ENCODE measurements around the gene RFK. TPM values are rescaled to one million over a fixed set of nuclear protein-coding genes. Genes with fewer than 3 reads are reported as not detected.

RFK gene
- polyA plus RNA-seq, 1 donor from 2014 or later: 131 TPM

GRCh38 chr9:76426807-76427419 is 32.7 kb upstream of the RFK start:
- TF ChIP-seq EP300 (conservative IDR thresholded peaks at IDR 0.05; ENCODE audit: poor library complexity, severe bottlenecking): no peak
- TF ChIP-seq MXI1 (conservative IDR thresholded peaks at IDR 0.05; ENCODE audit: poor library complexity, severe bottlenecking): no peak
- TF ChIP-seq SMC3 (conservative IDR thresholded peaks at IDR 0.05; ENCODE audit: poor library complexity): no peak
- no peak for TF ChIP-seq TAF1 (IDR thresholded peaks at IDR 0.05; ENCODE audit: low read depth)
- no peak for TF ChIP-seq POLR2AphosphoS5 (IDR thresholded peaks at IDR 0.05)
- TF ChIP-seq RAD21 (conservative IDR thresholded peaks at IDR 0.05): no peak
- TF ChIP-seq, protein P1, sequence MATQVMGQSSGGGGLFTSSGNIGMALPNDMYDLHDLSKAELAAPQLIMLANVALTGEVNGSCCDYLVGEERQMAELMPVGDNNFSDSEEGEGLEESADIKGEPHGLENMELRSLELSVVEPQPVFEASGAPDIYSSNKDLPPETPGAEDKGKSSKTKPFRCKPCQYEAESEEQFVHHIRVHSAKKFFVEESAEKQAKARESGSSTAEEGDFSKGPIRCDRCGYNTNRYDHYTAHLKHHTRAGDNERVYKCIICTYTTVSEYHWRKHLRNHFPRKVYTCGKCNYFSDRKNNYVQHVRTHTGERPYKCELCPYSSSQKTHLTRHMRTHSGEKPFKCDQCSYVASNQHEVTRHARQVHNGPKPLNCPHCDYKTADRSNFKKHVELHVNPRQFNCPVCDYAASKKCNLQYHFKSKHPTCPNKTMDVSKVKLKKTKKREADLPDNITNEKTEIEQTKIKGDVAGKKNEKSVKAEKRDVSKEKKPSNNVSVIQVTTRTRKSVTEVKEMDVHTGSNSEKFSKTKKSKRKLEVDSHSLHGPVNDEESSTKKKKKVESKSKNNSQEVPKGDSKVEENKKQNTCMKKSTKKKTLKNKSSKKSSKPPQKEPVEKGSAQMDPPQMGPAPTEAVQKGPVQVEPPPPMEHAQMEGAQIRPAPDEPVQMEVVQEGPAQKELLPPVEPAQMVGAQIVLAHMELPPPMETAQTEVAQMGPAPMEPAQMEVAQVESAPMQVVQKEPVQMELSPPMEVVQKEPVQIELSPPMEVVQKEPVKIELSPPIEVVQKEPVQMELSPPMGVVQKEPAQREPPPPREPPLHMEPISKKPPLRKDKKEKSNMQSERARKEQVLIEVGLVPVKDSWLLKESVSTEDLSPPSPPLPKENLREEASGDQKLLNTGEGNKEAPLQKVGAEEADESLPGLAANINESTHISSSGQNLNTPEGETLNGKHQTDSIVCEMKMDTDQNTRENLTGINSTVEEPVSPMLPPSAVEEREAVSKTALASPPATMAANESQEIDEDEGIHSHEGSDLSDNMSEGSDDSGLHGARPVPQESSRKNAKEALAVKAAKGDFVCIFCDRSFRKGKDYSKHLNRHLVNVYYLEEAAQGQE (IDR thresholded peaks at IDR 0.05; ENCODE audit: borderline replicate concordance): no peak
- TF ChIP-seq, protein P2, sequence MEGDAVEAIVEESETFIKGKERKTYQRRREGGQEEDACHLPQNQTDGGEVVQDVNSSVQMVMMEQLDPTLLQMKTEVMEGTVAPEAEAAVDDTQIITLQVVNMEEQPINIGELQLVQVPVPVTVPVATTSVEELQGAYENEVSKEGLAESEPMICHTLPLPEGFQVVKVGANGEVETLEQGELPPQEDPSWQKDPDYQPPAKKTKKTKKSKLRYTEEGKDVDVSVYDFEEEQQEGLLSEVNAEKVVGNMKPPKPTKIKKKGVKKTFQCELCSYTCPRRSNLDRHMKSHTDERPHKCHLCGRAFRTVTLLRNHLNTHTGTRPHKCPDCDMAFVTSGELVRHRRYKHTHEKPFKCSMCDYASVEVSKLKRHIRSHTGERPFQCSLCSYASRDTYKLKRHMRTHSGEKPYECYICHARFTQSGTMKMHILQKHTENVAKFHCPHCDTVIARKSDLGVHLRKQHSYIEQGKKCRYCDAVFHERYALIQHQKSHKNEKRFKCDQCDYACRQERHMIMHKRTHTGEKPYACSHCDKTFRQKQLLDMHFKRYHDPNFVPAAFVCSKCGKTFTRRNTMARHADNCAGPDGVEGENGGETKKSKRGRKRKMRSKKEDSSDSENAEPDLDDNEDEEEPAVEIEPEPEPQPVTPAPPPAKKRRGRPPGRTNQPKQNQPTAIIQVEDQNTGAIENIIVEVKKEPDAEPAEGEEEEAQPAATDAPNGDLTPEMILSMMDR (IDR thresholded peaks at IDR 0.05; ENCODE audit: poor library complexity, severe bottlenecking): no peak
- no peak for TF ChIP-seq EZH2 (IDR thresholded peaks at IDR 0.05; ENCODE audit: borderline replicate concordance, insufficient read depth, low read length, poor library complexity, severe bottlenecking)
- no peak overlapping the region for H3K27ac ChIP-seq (ENCODE audit: low read length)
- H2AFZ ChIP-seq (ENCODE audit: low read depth, low read length): no peak overlapping the region
- no peaks in the 10 kb centered on the region for H3K9me2 ChIP-seq (ENCODE audit: insufficient read depth, low read length)
- H3K36me3 ChIP-seq (ENCODE audit: insufficient read depth, low read length): no peaks in the 10 kb centered on the region
- no peaks in the 10 kb centered on the region for H3F3A ChIP-seq (ENCODE audit: insufficient read depth, low read length, poor library complexity, severe bottlenecking)
- H4K20me1 ChIP-seq (ENCODE audit: insufficient read depth): no peaks in the 10 kb centered on the region
- H3K79me2 ChIP-seq (replicated peaks; ENCODE audit: insufficient read depth, low read length): no peaks in the 10 kb centered on the region
- no peak overlapping the region for H3K4me2 ChIP-seq (ENCODE audit: low read length)
- no peak overlapping the region for H3K9ac ChIP-seq (ENCODE audit: low read length)
- no peaks in the 10 kb centered on the region for H3K9me3 ChIP-seq (ENCODE audit: low read length)
- H3K4me3 ChIP-seq (ENCODE audit: low read length): no peak overlapping the region
- H3K27me3 ChIP-seq (ENCODE audit: insufficient read depth, low read depth, low read length): no peaks in the 10 kb centered on the region

GRCh38 chr9:76425677-76426453 is 31.6 kb upstream of the RFK start:
- TF ChIP-seq POLR2AphosphoS5 (IDR thresholded peaks at IDR 0.05) (no peak), RAD21 (conservative IDR thresholded peaks at IDR 0.05) (no peak), MXI1 (conservative IDR thresholded peaks at IDR 0.05; ENCODE audit: poor library complexity, severe bottlenecking) (no peak), EZH2 (IDR thresholded peaks at IDR 0.05; ENCODE audit: borderline replicate concordance, insufficient read depth, low read length, poor library complexity, severe bottlenecking) (no peak), SMC3 (conservative IDR thresholded peaks at IDR 0.05; ENCODE audit: poor library complexity) (no peak), TAF1 (IDR thresholded peaks at IDR 0.05; ENCODE audit: low read depth) (no peak), EP300 (conservative IDR thresholded peaks at IDR 0.05; ENCODE audit: poor library complexity, severe bottlenecking) (no peak)
- TF ChIP-seq, protein P2 (IDR thresholded peaks at IDR 0.05; ENCODE audit: poor library complexity, severe bottlenecking): no peak
- TF ChIP-seq, protein P1 (IDR thresholded peaks at IDR 0.05; ENCODE audit: borderline replicate concordance): no peak
- Histone ChIP-seq H3F3A (ENCODE audit: insufficient read depth, low read length, poor library complexity, severe bottlenecking) (no peaks in the 10 kb centered on the region), H3K27me3 (ENCODE audit: insufficient read depth, low read depth, low read length) (no peaks in the 10 kb centered on the region), H3K9me2 (ENCODE audit: insufficient read depth, low read length) (no peaks in the 10 kb centered on the region), H3K79me2 (replicated peaks; ENCODE audit: insufficient read depth, low read length) (no peaks in the 10 kb centered on the region), H3K4me2 (ENCODE audit: low read length) (no peak overlapping the region), H3K9me3 (ENCODE audit: low read length) (no peaks in the 10 kb centered on the region), H4K20me1 (ENCODE audit: insufficient read depth) (no peaks in the 10 kb centered on the region), H3K27ac (ENCODE audit: low read length) (no peak overlapping the region), H3K9ac (ENCODE audit: low read length) (no peak overlapping the region), H3K36me3 (ENCODE audit: insufficient read depth, low read length) (no peaks in the 10 kb centered on the region), H3K4me3 (ENCODE audit: low read length) (no peak overlapping the region), H2AFZ (ENCODE audit: low read depth, low read length) (no peak overlapping the region)
